Urinary bladder (tissue), 4 donors: ENCODE measurements around the gene TBL1XR1. TPM values are rescaled to one million over a fixed set of nuclear protein-coding genes. Genes with fewer than 3 reads are reported as not detected.

Experiments used
- DNase-seq: peaks from one replicate; pipeline ENCODE4 v3.0.0-alpha.2; 2015; ENCODE audit errors: extremely low spot score
- H3K27ac ChIP-seq: one replicate; pipeline ENCODE4 v1.5.1; 2013; ENCODE audit warnings: low read depth, mild to moderate bottlenecking, moderate library complexity
- H3K36me3 ChIP-seq: one replicate; pipeline ENCODE4 v1.6.1; 2013; ENCODE audit warnings: mild to moderate bottlenecking, moderate library complexity; ENCODE audit not compliant: insufficient read depth
- H3K4me1 ChIP-seq: one replicate; pipeline ENCODE4 v1.6.1; 2013; ENCODE audit warnings: mild to moderate bottlenecking, moderate library complexity; ENCODE audit not compliant: insufficient read depth
- H3K4me3 ChIP-seq: one replicate; pipeline ENCODE4 v1.5.1; 2013; ENCODE audit warnings: low read depth, low read length
- WGBS: extraction: QIAGEN DNeasy Blood & Tissue Kit; methylation state at CpG from one replicate; pipeline ENCODE4 v1.1.7; 2013; 5-methylcytosine and 5-hydroxymethylcytosine counted together
- polyA plus RNA-seq: library from polyadenylated mRNA; stranded (reverse); fragments of 200-250 nt; gene quantifications from one replicate; pipeline ENCODE4 v1.2.3, GENCODE V29; 2013
- total RNA-seq: library from RNA; depleted of rRNA; stranded (reverse); fragments of >200 nt; gene quantifications from one replicate; pipeline ENCODE4 v1.2.3, GENCODE V29; 2014
- donor health status: healthy with polysubstance abuse.
- donor health status: healthy.

The TBL1XR1 gene
- 252 TPM for total RNA-seq
- 21.7 TPM for polyA plus RNA-seq

GRCh38 chr3:177197041-177197726 is at the start of gene TBL1XR1:
TSS of gene TBL1XR1 (minus strand) at chr3:177197482. CDS start at chr3:177064977, 132,505 bp downstream.
- peak; percentile 87 for DNase-seq
- Histone ChIP-seq H3K4me1 (no peaks in the 10 kb centered on the region), H3K27ac (peak within 1 kb of the TSS; percentile 94), H3K36me3 (no peaks in the 10 kb centered on the region), H3K4me3 (peak within 1 kb of the TSS; percentile 99)
- 1% methylated on average over 77 of the region's 93 CpGs for WGBS

DNA sequence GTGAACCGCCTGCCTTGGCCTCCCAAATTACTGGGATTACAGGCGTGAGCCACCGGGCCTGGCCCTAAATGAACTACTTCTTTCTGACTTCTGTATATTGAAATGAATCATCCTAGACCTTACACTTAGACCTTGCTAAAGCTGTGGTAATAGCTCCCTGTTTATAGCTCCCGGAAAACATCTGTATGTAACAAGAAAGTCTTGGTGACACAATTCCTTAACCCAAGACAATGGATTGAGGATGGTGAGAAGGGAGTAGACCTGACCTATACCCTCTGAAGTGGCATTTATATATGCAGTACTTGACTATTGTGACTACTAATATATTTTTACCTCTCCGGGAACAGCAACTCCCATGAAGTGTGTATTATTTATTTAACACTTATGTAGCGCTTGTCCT is 48.0 kb upstream of the TBL1XR1 start:
- WGBS, result 95% methylated on average over 6 of the region's 6 CpGs
- Histone ChIP-seq H3K36me3 (no peaks in the 10 kb centered on the region), H3K4me3 (no peak overlapping the region), H3K27ac (no peak overlapping the region), H3K4me1 (no peaks in the 10 kb centered on the region)
- DNase-seq, result no peak

DNA sequence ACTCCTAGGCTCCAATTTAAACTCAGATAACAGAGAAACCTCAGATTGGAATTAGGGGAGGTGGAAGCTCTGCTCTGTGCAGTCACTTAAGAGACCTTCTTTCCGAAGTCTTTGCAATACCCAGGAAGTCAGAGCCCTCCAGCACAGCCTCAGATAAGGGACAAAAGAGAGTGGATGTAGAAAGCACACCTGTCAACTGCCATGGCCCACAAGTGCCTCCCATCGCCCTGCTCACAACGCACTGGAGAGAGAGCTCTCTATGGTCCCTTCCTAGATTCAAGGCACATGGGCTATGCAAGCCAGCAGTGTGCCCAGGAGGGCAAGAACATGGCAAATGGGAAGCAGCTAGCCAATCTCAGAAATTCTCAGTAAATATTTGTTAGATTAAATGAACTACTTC is 47.3 kb upstream of the TBL1XR1 start:
- no peak for DNase-seq
- H3K36me3 ChIP-seq, result no peaks in the 10 kb centered on the region
- WGBS, result 90% methylated on average over 3 of the region's 3 CpGs
- no peaks in the 10 kb centered on the region for H3K4me1 ChIP-seq
- no peak overlapping the region for H3K27ac ChIP-seq
- no peak overlapping the region for H3K4me3 ChIP-seq

GRCh38 chr3:177238686-177239216 is 41.5 kb upstream of the TBL1XR1 start:
- no peaks in the 10 kb centered on the region for H3K4me1 ChIP-seq
- no peak overlapping the region for H3K27ac ChIP-seq
- no peak for DNase-seq
- H3K4me3 ChIP-seq, result no peak overlapping the region
- 77% methylated on average over 2 of the region's 2 CpGs for WGBS
- no peaks in the 10 kb centered on the region for H3K36me3 ChIP-seq

- Histone ChIP-seq H3K36me3 (no peaks in the 10 kb centered on the region), H3K4me1 (no peaks in the 10 kb centered on the region), H3K4me3 (no peak overlapping the region), H3K27ac (no peak overlapping the region)
- WGBS, result 81% methylated on average over 4 of the region's 4 CpGs
- no peak for DNase-seq
Observed at GRCh38 chr3:177237206-177237605, 39.9 kb upstream of the TBL1XR1 start.

- DNase-seq, result no peak
- no peaks in the 10 kb centered on the region for H3K36me3 ChIP-seq
- H3K4me3 ChIP-seq, result no peak overlapping the region
- WGBS, result 97% methylated on average over 2 of the region's 2 CpGs
- no peak overlapping the region for H3K27ac ChIP-seq
- H3K4me1 ChIP-seq, result no peaks in the 10 kb centered on the region
Observed at GRCh38 chr3:177236704-177237103, 39.4 kb upstream of the TBL1XR1 start.

- Histone ChIP-seq H3K27ac (no peak overlapping the region), H3K4me1 (no peaks in the 10 kb centered on the region), H3K36me3 (no peaks in the 10 kb centered on the region), H3K4me3 (no peak overlapping the region)
- 85% methylated on average over 2 of the region's 2 CpGs for WGBS
- DNase-seq, result no peak
Observed at GRCh38 chr3:177234121-177234520, 36.8 kb upstream of the TBL1XR1 start.

GRCh38 chr3:177231242-177231641 is 34.0 kb upstream of the TBL1XR1 start:
- H3K27ac ChIP-seq, result no peak overlapping the region
- H3K36me3 ChIP-seq, result no peaks in the 10 kb centered on the region
- WGBS, result 87% methylated on average over 2 of the region's 2 CpGs
- no peaks in the 10 kb centered on the region for H3K4me1 ChIP-seq
- no peak overlapping the region for H3K4me3 ChIP-seq
- no peak for DNase-seq

GRCh38 chr3:177230641-177231040 is 33.4 kb upstream of the TBL1XR1 start:
- Histone ChIP-seq H3K36me3 (no peaks in the 10 kb centered on the region), H3K4me3 (no peak overlapping the region), H3K27ac (no peak overlapping the region), H3K4me1 (no peaks in the 10 kb centered on the region)
- DNase-seq, result no peak
- WGBS, result 80% methylated on average over 6 of the region's 6 CpGs

- 93% methylated on average over 1 of the region's 1 CpG for WGBS
- no peak for DNase-seq
- Histone ChIP-seq H3K4me1 (no peaks in the 10 kb centered on the region), H3K27ac (no peak overlapping the region), H3K36me3 (no peaks in the 10 kb centered on the region), H3K4me3 (no peak overlapping the region)
Observed at GRCh38 chr3:177229791-177230190, 32.5 kb upstream of the TBL1XR1 start.

- Histone ChIP-seq H3K36me3 (no peaks in the 10 kb centered on the region), H3K4me1 (no peaks in the 10 kb centered on the region)
Observed at GRCh38 chr3:177228601-177229190, 31.4 kb upstream of the TBL1XR1 start.

GRCh38 chr3:177224414-177224813 is 27.1 kb upstream of the TBL1XR1 start:
- H3K36me3 ChIP-seq, result no peaks in the 10 kb centered on the region
- no peak for DNase-seq
- H3K4me1 ChIP-seq, result no peaks in the 10 kb centered on the region
- no peak overlapping the region for H3K27ac ChIP-seq
- no peak overlapping the region for H3K4me3 ChIP-seq

More at GRCh38 chr3:177228601-177229190, 31.4 kb upstream of the TBL1XR1 start:
- Histone ChIP-seq H3K27ac (no peak overlapping the region), H3K4me3 (no peak overlapping the region)
- DNase-seq, result no peak
- 94% methylated on average over 25 of the region's 25 CpGs for WGBS

GRCh38 chr3:177221744-177222143 is 24.5 kb upstream of the TBL1XR1 start:
- 94% methylated on average over 3 of the region's 3 CpGs for WGBS
- Histone ChIP-seq H3K4me1 (no peaks in the 10 kb centered on the region), H3K27ac (no peak overlapping the region), H3K4me3 (no peak overlapping the region), H3K36me3 (no peaks in the 10 kb centered on the region)
- no peak for DNase-seq
